Endothelial cell of umbilical vein (primary cell): ENCODE data around the gene TCF15.

Experiments used
- EZH2 ChIP-seq: IDR thresholded peaks from 2 replicates; pipeline ENCODE4 v1.6.1; 2012; ENCODE audit warnings: borderline replicate concordance, low read depth, mild to moderate bottlenecking, moderate library complexity, low read length, inconsistent platforms; ENCODE audit not compliant: severe bottlenecking
- GATA2 ChIP-seq: IDR thresholded peaks from 2 replicates; pipeline ENCODE4 v1.7.0; 2011; ENCODE audit warnings: low read depth, mild to moderate bottlenecking, moderate library complexity, mixed read lengths, low read length; ENCODE audit not compliant: insufficient read length, insufficient read depth
- POLR2A ChIP-seq: IDR thresholded peaks from 2 replicates; pipeline ENCODE4 v1.6.1; 2012; ENCODE audit warnings: low read depth, mild to moderate bottlenecking, control low read depth, low read length
- POLR2AphosphoS5 ChIP-seq: IDR thresholded peaks from 2 replicates; pipeline ENCODE4 v1.6.1; 2012; ENCODE audit warnings: low read depth, mild to moderate bottlenecking, control low read depth, low read length, moderate library complexity; ENCODE audit not compliant: insufficient read depth
- TF ChIP-seq, protein P1 (sequence below), 2 donors: IDR thresholded peaks; 1 replicate in 1 of 2; 2 replicates in 1 of 2; pipeline ENCODE4 v1.5.1; 2011; ENCODE audit warnings: low read length in 2 of 2, mild to moderate bottlenecking in 2 of 2, moderate library complexity in 2 of 2, control low read depth in 1 of 2, inconsistent platforms in 1 of 2, low read depth in 1 of 2; ENCODE audit not compliant: insufficient read depth in 1 of 2; ENCODE audit errors: extremely low read depth in 1 of 2
- TF ChIP-seq, protein P2 (sequence below): IDR thresholded peaks from 2 replicates; pipeline ENCODE4 v1.6.1; 2011; ENCODE audit not compliant: insufficient read depth, insufficient read length

DNA sequence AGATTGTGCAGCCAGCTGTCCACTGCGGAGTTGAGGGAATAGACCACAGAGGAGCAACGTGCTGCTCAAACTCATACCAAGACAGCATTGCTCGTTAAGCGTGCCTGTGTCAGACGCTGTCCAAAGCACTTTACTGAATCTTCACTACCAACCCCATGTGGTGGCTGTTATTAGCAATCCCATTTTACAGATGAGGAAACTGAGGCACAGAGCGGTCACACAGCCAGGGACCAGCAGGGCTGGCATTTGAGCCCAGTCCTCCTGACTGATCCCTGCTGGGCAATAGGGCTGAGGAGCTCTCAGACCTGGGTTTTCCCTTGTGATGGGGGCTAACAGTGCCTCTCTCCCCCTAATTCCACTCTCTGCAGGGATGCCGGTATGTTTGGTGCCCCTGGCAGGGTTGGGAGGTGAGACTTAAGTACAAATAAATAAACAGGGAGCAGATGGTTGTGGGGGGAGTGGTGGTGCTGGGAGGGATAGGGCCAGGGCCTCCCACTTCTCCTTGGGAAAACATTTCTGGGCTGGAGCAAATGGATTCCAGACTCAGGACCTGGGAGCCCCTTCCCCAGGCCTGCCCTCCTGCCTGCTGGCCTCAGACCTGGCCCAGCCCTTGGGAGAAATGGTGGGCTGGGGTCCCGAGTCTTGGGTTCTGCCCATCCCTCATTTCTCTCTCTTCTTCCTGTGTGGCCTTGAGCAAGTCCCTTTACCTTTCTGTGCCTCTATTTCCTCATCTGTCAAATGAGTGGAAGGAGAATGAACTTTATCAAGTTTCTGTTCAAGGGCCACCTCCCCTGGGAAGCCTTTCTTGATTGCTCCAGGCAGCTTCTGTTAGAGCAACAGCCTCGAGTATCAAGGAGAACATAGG lies 25.2 kb upstream of the TCF15 start:
- TF ChIP-seq EZH2 (no peak), POLR2A (no peak), POLR2AphosphoS5 (no peak), GATA2 (no peak)
- TF ChIP-seq, protein P1, sequence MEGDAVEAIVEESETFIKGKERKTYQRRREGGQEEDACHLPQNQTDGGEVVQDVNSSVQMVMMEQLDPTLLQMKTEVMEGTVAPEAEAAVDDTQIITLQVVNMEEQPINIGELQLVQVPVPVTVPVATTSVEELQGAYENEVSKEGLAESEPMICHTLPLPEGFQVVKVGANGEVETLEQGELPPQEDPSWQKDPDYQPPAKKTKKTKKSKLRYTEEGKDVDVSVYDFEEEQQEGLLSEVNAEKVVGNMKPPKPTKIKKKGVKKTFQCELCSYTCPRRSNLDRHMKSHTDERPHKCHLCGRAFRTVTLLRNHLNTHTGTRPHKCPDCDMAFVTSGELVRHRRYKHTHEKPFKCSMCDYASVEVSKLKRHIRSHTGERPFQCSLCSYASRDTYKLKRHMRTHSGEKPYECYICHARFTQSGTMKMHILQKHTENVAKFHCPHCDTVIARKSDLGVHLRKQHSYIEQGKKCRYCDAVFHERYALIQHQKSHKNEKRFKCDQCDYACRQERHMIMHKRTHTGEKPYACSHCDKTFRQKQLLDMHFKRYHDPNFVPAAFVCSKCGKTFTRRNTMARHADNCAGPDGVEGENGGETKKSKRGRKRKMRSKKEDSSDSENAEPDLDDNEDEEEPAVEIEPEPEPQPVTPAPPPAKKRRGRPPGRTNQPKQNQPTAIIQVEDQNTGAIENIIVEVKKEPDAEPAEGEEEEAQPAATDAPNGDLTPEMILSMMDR (IDR thresholded peaks at IDR 0.05; ENCODE audit: extremely low read depth in 1 of 2, insufficient read depth in 1 of 2, low read depth in 1 of 2, low read length in 2 of 2) = no peak
- TF ChIP-seq, protein P2, sequence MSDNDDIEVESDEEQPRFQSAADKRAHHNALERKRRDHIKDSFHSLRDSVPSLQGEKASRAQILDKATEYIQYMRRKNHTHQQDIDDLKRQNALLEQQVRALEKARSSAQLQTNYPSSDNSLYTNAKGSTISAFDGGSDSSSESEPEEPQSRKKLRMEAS = no peak
